SK-N-SH treated with all-trans-retinoic acid at 6 μM for 48 hours (cell line): ENCODE data around the gene RNF121.

ENCODE experiments used
- CREB5 ChIP-seq: fragments of 250-450 bp; sonication (Bioruptor Pico); IDR thresholded peaks from 2 replicates; pipeline ENCODE4 v1.5.1; 2020; ENCODE audit warnings: low read depth, mild to moderate bottlenecking, moderate library complexity
- TF ChIP-seq, protein P1 (sequence below): fragments of 250-450 bp; sonication (Bioruptor Pico); IDR thresholded peaks from 2 replicates; pipeline ENCODE4 v1.8.0; 2020; ENCODE audit warnings: mild to moderate bottlenecking, moderate library complexity, borderline replicate concordance

- TF ChIP-seq CREB5 (CRISPR knock-in tag), result no peak
- TF ChIP-seq, protein P1, sequence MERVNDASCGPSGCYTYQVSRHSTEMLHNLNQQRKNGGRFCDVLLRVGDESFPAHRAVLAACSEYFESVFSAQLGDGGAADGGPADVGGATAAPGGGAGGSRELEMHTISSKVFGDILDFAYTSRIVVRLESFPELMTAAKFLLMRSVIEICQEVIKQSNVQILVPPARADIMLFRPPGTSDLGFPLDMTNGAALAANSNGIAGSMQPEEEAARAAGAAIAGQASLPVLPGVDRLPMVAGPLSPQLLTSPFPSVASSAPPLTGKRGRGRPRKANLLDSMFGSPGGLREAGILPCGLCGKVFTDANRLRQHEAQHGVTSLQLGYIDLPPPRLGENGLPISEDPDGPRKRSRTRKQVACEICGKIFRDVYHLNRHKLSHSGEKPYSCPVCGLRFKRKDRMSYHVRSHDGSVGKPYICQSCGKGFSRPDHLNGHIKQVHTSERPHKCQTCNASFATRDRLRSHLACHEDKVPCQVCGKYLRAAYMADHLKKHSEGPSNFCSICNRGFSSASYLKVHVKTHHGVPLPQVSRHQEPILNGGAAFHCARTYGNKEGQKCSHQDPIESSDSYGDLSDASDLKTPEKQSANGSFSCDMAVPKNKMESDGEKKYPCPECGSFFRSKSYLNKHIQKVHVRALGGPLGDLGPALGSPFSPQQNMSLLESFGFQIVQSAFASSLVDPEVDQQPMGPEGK (CRISPR knock-in tag), result no peak
Measured at GRCh38 chr11:72002841-72003775, 74.3 kb downstream of the RNF121 start.
